HG03575 (cell line): ENCODE data around the gene ACTN1.

ENCODE experiments used
- ATAC-seq: cut with Tn5 transposase; IDR thresholded peaks from one replicate; pipeline ENCODE4 v1.9.1; 2021; ENCODE audit not compliant: unreplicated experiment, insufficient number of reproducible peaks, low FRiP score; ENCODE audit errors: extremely low read depth

ACTN1 gene

DNA sequence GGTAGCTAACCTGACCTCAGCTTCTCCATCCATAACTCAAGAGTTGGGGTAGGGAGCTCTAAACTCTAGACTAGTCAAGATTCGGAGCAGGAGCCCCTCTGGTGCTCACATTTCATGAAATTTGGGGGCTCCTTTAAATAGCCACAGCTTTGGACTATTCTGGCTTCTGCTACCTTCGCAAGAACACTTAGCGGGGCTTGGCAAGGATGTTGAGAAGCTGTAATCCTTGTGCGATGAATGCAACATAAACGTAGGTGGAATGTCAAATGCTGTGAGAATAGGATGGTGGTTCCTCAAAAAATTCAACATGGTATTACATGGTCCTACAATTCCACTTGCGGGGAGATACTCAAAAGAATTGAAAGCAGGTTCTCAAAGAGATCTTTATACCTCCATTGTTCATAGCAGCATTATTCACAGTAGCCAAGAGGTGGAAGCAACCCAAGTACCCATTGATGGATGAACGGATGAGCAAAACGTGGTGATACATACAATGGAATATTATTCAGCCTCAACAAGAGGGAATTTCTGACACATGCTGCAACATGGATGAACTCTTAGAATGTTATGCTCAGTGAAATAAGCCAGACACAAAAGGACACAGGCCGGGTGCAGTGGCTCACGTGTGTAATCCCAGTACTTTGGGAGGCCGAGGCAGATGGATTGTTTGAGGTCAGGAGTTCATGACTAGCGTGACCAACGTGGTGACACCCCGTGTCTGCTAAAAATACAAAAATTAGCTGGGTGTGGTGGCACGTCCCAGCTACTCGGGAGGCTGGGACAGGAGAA, 73.8 kb downstream of the ACTN1 start:
- ATAC-seq = no peak

DNA sequence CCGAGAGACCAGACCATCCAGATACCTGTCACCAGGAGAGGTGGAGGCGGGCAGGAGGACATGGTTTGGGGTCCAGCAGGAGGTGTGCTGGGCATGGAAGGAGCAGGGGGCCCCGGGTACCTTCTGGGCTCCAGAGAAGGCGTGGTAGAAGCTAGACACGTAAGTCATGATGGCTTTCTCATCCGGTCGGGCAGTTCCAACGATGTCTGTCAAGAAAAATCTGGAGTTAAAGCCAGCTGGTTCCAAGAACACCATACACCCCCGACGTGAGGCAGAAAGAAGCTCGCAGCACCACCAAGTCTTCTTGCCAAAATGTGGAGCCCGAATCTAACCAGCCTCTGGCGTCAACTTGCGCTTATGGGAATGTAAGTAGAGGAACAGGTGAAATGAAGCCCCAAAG, 76.7 kb downstream of the ACTN1 start:
- ATAC-seq = no peak

DNA sequence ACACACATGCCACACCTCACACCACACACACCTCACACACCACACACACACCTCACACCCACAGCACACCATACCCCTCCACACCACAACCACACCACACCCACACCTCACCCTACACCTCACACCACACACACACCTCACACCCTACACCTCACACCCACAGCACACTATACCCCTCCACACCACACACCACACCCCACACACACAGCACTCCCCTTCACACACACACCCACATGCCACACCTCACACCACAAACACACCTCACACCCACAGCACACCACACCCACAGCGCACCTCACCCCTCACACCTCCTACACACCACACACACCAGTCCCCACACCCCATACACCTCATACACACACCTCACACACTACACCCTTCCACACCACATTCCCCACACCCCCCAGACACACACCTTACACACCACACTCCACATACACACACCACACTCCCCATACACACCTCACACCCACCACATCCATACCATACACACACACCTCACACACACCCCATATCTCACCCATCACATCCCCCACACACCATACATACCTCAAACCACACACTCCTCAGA, 80.0 kb downstream of the ACTN1 start:
- ATAC-seq = no peak

DNA sequence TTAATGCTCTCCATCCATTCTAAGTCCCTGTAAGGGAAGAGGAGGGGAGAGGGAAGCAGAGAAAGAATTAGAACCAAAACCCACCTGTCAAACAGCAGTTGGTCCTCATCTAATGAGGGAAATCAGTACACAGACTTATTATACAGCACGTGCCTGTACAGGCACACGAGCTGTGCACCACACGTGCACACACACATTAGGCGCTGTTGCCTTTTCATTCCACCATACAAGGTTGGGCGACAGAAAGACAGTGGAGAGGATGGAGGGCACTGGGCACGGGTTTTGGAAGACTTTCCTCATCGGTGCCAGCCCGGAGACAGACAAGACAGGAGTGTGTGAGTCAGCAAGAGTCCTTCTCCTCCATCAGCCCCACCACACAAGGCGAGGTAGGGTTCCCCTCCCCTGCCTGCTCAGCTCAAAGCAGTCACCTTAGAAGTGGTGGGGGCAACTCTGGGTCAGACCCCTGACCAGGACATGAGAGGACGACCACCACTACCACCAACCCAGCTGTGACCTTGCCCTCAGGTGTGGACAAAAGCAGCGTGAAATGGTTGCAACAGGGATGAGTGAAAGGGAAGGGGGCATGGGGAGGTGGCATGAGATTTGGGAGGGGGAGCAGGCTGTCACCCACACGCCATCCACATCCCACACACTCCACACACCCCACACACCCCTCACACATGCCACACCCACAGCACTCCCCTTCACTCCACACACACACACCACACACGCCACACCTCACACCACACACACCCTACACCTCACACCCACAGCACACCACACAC, 80.7 kb downstream of the ACTN1 start:
- ATAC-seq = no peak

DNA sequence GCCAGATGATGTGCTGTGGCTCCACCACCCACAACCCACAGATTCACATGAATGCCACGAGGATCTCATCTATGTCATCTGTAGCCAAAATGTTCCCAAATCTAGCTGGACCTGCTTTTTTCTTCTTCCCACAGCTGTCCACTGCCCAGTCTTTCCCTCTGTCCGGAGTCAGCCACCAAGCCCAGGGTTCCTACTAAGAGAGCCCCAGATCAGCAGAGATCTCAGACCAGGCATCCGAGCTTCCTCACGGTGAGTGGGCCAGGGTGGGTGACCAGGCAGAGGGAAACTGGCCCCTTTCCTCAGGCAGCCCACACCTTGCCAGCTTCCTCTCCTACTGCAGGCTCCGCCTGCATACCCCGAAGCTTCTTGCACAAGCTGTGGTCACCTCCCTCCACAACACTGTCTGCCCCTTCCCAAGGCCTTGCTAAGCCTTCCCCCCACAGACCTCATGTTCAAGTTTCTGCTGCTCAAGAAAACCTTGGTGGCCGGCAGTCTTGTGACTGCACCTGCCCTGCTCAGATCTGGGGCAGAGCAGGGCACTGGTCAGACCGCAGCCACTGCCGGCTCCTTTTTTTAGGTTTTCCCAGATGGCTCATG, 81.4 kb downstream of the ACTN1 start:
- no peak for ATAC-seq

DNA sequence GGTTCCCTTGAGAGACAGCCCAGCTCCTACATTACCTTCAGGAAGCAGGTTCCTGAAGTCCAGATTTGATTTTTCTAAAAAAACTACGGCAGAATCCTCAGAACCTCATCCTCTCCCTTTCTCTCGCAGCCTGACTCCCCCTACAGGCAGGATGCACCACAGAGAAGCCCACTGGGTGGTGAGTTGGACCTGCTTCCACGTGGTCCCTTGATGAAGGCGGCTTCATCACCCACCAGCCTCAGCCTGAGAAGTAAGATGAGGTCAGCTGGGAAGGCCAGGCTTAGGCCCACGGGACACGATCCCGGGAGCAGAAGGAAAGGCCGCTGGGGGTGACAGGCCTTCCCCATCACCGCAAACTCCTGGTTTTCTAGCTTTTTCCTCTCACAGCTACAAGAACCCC, 83.0 kb downstream of the ACTN1 start:
- ATAC-seq = no peak

DNA sequence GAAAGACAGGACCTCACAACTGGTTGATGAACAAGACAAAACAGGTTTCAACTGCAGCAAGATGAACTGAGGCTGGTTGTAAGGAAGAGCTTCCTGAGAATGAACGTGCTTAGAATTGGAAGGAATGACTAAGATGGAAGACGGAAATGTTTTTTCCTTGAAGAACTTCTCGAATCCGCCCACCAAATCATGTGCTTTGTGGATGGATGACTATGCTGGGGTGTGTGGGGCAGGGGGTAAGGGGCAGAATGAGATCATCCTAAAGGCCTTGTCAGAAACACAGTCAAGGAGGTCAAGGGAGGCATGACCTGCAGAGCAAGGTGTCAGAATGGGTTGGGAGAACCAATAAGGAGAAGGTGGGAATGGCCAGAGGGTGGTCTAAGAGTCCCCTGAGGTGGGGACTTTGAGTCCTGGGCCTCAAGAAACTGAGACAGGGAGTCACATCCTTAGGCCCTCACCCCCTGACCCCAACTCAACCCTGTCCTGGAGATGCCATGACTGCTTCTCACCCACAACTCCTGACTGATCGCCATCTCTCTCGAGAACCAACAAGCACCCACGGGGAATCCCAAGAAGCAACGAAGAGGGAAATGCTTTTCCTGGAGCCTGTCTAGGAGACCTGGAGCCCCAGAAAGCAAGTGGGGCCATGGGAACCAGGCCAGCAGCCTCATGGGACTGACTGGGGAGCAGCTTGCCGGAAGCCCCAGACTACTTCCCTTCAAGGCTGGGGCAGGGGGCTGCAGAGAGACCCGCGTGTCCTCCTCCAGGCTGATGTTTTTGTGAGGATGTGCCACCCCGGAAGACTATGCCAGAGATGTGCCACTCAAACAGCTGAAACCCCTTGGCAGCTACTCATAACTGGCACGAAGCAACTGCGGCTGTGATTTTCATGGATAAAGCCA, 84.0 kb downstream of the ACTN1 start:
- no peak for ATAC-seq

DNA sequence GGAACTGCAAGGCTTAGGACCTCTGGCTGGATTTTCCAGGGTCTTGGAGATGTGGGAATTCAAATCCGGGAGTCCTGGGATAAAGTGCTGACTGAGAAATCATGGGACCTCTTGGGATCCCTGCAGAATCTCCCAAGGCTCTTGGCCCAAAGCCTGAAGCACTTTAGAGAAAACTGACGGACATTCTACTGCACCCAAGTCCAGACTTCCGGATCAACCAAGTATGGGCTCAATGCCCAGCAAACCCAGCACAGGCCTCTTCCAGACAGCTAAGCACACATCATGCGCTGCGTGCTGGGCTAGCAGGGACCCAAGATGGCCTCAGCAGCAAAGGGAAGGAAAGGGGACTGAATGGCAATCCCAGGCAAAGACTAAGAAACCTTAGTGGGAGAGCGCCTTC, 85.0 kb downstream of the ACTN1 start:
- no peak for ATAC-seq

DNA sequence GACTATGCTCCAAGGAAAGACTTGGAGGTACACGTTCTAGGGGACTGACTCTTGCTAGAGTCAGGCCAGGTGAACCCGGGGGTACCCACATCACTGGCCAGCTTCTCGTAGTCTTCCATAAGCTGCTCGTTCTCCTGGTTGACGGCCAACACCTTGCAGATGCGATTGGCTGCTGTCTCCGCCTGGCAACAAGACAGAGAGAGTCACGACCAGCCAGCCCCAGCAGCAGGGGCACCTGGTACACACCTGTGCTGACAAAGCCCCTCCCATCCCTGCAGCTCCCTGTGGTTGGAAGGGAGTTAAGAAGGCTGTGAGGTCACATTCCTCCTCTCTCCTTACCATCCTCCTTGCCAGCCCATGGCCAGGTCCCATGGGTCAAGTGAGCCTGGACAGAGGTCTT, 85.5 kb downstream of the ACTN1 start:
- no peak for ATAC-seq

DNA sequence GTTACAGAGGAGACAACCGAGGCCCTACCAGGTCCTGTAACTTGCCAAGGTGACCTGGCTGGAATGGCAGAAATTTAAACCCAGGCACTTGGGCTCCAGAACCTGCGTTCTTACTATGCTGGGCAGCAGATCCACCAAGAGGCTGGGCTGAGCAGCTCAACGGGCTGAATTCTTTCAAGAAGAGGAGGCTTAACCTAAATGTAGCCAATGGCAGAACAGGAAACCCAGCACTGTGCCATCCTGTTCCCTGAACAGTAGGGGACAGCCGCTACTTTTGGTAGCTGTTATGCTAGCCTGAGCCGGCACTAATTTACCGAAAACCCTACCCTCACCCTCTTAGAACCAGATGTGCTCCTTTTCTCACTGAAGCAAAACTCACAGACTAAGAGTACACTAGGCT, 86.1 kb downstream of the ACTN1 start:
- ATAC-seq = no peak

DNA sequence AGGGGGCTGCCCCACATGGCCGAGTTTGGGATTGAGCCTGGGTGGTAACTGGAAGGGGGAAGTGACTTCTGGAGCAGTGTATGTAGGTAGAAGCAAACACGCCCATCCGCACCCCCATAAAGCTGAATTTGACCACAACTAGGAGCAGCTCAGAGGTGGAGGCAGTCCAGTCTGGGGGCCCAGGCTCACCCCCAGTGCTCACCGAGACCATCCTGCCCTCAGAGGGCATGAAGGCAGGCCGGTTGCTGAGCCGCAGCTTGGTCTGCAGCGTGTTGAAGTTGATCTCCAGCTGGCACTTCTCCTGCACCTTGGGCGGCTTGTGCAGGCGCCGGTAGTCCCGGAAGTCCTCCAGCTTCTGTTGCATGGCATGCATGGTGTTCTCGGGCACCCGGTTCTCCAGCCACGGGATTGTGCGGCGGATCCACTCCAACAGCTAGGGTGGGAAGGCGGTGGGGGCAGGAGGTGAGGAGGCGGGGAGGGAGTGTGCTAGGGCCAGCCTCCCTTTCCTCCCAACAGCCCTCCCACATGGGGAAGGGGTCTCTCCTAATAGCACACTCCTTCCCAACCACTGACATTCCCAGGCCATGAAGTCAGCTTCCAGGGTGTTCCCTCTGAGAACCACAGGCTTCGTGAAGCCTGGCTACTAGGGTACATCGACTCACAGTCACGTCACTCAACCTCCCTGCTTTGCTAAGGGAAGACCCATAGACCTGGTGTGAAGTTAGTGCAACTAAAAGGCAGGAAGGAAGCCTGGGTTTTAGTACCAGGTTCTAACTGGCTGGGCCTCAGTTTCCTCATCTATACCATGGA, 87.0 kb downstream of the ACTN1 start:
- no peak for ATAC-seq

DNA sequence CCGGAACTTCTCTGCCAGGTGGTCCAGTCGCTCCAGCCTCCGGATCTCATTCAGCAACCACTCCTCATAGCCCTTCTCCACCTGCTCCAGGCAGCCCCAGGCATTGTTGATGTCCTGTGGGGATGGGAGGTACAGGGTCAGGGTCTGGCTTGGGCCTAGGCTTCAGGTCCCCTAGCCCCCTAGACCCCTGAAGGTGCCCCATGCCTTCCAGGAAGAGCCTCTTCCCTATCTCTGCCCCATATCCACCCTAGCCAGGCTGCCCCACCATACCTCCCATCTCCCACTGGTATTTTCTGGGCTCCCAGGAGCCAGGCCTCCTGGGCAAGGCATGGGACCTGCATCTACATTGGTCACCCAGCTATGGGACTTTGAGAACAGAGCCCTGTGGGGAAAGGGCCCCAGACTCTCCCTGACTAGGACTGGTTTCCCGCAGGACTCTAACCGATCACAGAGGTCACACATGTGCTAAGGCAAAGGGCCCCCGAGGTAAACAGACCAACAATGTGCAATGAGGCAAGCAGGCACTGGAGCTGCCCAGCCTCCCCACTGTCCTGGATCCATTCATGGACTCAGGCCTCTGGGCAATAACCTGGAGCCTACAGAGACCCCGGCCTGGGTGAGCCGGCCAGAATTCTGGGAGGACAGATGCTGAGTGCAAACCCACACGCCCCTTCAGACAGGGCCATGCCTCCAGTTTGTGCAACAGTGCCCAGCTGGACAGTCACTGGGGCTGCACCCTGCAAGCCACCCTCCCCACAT, 88.8 kb downstream of the ACTN1 start:
- ATAC-seq = no peak

DNA sequence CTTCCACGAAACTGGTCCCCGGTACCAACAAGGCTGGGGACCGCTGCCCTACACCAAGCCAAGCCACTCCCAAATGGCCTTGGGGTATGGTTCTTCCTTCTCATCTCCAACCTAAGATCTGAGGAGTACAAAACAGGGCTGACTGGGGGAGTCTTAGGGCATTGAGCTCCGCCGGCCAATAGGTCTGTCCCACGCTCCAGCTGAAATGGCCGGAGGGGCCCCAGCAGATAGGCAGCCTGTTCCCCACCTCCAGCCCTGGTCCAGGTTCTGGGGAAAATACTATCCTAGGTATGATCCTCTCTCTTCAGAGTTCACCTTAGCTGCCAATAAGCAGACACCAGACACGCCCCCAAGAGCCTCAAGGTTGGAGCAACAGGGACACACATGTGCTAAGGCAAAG, 90.2 kb downstream of the ACTN1 start:
- no peak for ATAC-seq

DNA sequence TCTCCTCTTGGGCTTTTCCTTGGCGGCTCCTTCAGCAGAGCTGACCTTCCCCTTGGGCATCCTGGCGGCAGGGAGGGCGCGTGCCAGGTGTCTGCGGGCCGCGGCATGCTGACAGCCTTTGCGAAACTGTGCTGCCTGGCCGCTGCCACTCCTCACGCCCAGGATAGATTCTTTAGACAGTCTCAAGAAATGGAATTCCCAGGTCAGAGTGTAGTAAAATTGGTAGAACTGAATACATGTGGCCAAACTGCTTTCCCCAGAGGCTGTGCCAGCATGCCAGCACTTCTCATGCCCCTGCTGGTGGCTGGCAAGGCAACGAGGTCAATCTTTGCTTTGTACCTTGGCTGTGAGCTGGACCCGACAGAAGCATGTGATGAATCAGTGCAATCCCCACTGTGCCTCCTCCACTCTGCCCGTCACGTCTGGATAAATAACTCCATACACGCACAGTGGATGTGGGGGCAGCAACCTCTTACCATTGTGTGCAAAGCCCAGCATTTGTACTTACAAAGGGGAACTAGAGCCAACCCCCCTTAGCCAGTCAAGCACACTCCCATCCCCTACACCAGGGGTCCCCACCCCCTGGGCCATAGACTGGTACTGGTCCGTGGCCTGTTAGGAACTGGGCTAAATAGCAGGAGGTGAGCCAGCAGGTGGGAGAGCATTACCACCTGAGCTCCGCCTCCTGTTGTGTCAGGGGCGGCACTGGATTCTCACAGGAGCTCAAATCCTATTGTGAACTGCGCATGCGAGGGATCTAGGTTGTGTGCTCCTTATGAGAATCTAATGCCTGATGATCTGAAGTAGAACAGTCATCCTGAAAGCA, 90.9 kb downstream of the ACTN1 start:
- no peak for ATAC-seq

DNA sequence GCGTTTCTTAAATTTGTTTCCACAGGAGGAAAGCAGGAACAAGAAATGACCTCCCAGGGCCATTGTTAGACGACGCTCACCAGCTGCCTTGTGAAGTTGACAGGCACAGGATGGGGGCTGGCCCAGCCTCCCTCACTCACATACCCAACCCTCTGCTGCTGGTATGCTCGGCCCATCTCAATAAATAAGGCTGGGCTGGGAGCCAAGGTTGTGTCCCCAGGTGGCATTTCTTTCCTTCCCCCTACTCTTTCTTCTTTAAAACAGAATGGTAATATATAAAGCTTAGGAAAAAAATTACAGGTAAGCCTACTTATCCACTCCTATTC, 93.0 kb downstream of the ACTN1 start:
- no peak for ATAC-seq

DNA sequence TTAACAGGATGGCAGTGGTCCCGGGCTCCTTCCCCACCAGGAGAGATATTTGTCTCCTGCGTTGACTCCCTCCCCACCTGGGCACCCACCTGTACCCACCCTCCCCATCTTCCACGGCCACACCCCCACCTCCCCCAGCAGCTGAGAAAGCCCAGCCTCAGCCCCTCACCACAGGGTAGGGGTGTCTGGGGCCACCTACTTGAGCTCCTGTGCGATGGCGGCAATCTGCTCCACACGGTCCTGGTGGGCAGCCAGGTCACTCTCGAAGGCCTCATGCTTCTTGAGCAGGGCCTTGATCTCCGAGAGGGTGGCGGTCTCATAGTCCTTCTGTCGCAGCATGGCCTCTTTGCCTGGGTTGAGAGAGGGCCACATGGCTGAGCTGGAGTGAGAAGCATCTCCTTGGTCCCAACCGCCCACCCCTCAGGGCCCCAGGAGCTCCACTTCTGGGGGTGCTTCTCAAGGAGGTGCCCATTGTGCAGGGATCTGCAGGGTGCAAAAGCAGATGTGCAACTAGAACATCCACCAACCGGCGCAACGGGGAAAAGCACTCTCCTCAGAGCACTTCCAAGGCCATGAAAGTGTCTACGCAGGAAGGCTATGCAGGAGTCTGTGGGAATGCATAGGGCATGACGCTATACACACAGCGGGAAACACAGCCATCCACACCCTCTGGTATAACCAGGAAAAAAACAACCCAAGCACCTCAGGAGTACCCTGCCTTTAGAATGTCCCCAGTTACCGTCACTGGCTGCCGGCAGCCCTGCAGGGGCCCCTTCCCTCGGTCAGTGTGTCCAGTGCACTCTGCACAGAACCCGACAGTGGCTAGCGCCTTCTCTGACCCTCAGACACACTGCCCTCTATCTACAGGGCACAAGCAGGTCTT, 93.6 kb downstream of the ACTN1 start:
- no peak for ATAC-seq
